Esophagus muscularis mucosa (tissue), 4 donors: ENCODE data around the gene LASP1. TPM values are rescaled to one million over a fixed set of nuclear protein-coding genes. Genes with fewer than 3 reads are reported as not detected.

Experiments
- DNase-seq: peaks from one replicate; pipeline ENCODE4 v3.0.0-alpha.2; 2017; ENCODE audit errors: extremely low spot score
- H3K27ac ChIP-seq, 4 donors: fragments of 200-600 bp; sonication (generic); replicated peaks in 1 of 4; 1 replicate in 3 of 4; 2 replicates in 1 of 4; pipeline ENCODE4 v1.5.1; 2016 to 2019; ENCODE audit warnings: mild to moderate bottlenecking in 1 of 4
- H3K27me3 ChIP-seq, 4 donors: fragments of 200-600 bp; sonication (generic); one replicate each; pipeline versions ENCODE4 v1.5.1 to v1.6.0; 2016 to 2019
- H3K36me3 ChIP-seq, 4 donors: fragments of 200-600 bp; sonication (generic); one replicate each; pipeline ENCODE4 v1.5.1; 2016 to 2019
- H3K4me1 ChIP-seq, 4 donors: fragments of 200-600 bp; sonication (generic); one replicate each; pipeline ENCODE4 v1.5.1; 2016 to 2019
- H3K4me3 ChIP-seq, 4 donors: fragments of 200-600 bp; sonication (generic); 1 replicate in 2 of 4; 2 replicates in 2 of 4; pipeline ENCODE4 v1.5.1; 2016 to 2019; ENCODE audit warnings: mild to moderate bottlenecking in 4 of 4, moderate library complexity in 1 of 4
- H3K9me3 ChIP-seq, 4 donors: fragments of 200-600 bp; sonication (generic); 1 replicate in 3 of 4; 2 replicates in 1 of 4; pipeline ENCODE4 v1.5.1; 2016 to 2019
- CTCF ChIP-seq, 3 experiments: fragments of 200-600 bp in 2 of 3; fragments of 450-650 bp in 1 of 3; sonication (generic) in 2 of 3; IDR thresholded peaks; one replicate each; pipeline ENCODE4 v1.5.1; 2017 to 2019; ENCODE audit warnings: antibody characterized with exemption in 3 of 3, mild to moderate bottlenecking in 2 of 3, moderate library complexity in 1 of 3
- EP300 ChIP-seq: sonication (generic); formaldehyde crosslinking; IDR thresholded peaks from one replicate; pipeline ENCODE4 v1.6.1; 2017; ENCODE audit warnings: antibody characterized with exemption
- POLR2A ChIP-seq: fragments of 450-650 bp; IDR thresholded peaks from one replicate; pipeline ENCODE4 v1.6.1; 2017; ENCODE audit warnings: antibody characterized with exemption, moderate library complexity, mild to moderate bottlenecking, low read depth
- POLR2AphosphoS5 ChIP-seq, 2 donors: sonication (generic); formaldehyde crosslinking; IDR thresholded peaks; one replicate each; pipeline ENCODE4 v1.6.1; 2017; ENCODE audit warnings: antibody characterized with exemption in 2 of 2
- WGBS: methylation state at CpG from one replicate; pipeline ENCODE4 v1.1.5; 2018; 5-methylcytosine and 5-hydroxymethylcytosine counted together
- intact Hi-C: fragments of 100-400 bp; cut with DNase I; formaldehyde crosslinking; loops from one replicate; pipeline ENCODE4 v1.15.1; 2023
- total RNA-seq, 4 donors: library from RNA; depleted of rRNA; stranded (reverse); fragments of >200 nt; gene quantifications; one replicate each; pipeline versions ENCODE4 v1.1.0 to v1.2.1, GENCODE V29; 2016

The LASP1 gene
- total RNA-seq, 4 donors from 2014 or later, result 46.9 to 102 (median 74.7) TPM

GRCh38 chr17:38848557-38848891 is 21.3 kb upstream of the LASP1 start:
- Histone ChIP-seq H3K4me1 (peaks cover 16 to 35% (median 27%) of the 10 kb centered on the region in 4 donors), H3K27ac (no peak overlapping the region), H3K9me3 (no peaks in the 10 kb centered on the region), H3K4me3 (no peak overlapping the region), H3K36me3 (peaks cover 38 to 69% (median 61%) of the 10 kb centered on the region in 4 donors), H3K27me3 (no peaks in the 10 kb centered on the region)
- no peak for TF ChIP-seq EP300
- no peak for TF ChIP-seq POLR2A
- no peak for TF ChIP-seq POLR2AphosphoS5 (IDR thresholded peaks at IDR 0.05)
- TF ChIP-seq CTCF (IDR thresholded peaks at IDR 0.05), result no peak
- DNase-seq, result no peak
- intact Hi-C loops, result no loop called here
- 100% methylated on average over 1 of the region's 1 CpG for WGBS

- H3K36me3 ChIP-seq, result peaks cover 38 to 69% (median 61%) of the 10 kb centered on the region in 4 donors
- H3K4me1 ChIP-seq, result peaks cover 16 to 36% (median 29%) of the 10 kb centered on the region in 4 donors
- H3K9me3 ChIP-seq, result no peaks in the 10 kb centered on the region
- H3K27me3 ChIP-seq, result no peaks in the 10 kb centered on the region
- no peak overlapping the region for H3K4me3 ChIP-seq
- DNase-seq, result no peak
- intact Hi-C loops, result no loop called here
- 77% methylated on average over 16 of the region's 16 CpGs for WGBS
- no peak overlapping the region for H3K27ac ChIP-seq
- TF ChIP-seq POLR2A (no peak), CTCF (IDR thresholded peaks at IDR 0.05) (no peak), EP300 (no peak), POLR2AphosphoS5 (IDR thresholded peaks at IDR 0.05) (no peak)
Observed at GRCh38 chr17:38848939-38849605, 20.8 kb upstream of the LASP1 start.

- DNase-seq, result no peak
- H3K4me1 ChIP-seq, result peaks cover 16 to 34% (median 32%) of the 10 kb centered on the region in 4 donors
- no peak overlapping the region for H3K4me3 ChIP-seq
- intact Hi-C loops, result no loop called here
- H3K27ac ChIP-seq, result no peak overlapping the region
- H3K27me3 ChIP-seq, result no peaks in the 10 kb centered on the region
- H3K9me3 ChIP-seq, result no peaks in the 10 kb centered on the region
- TF ChIP-seq CTCF (IDR thresholded peaks at IDR 0.05) (no peak), POLR2A (no peak), EP300 (no peak), POLR2AphosphoS5 (IDR thresholded peaks at IDR 0.05) (no peak)
- peaks cover 38 to 69% (median 61%) of the 10 kb centered on the region in 4 donors for H3K36me3 ChIP-seq
- 77% methylated on average over 7 of the region's 7 CpGs for WGBS
Observed at GRCh38 chr17:38850374-38850773, 19.5 kb upstream of the LASP1 start.

GRCh38 chr17:38851434-38851833 is 18.4 kb upstream of the LASP1 start:
- H3K27ac ChIP-seq, result peak overlapping the region in 2 of 4 donors; percentile 90 to 95
- peaks cover 38 to 64% (median 59%) of the 10 kb centered on the region in 4 donors for H3K36me3 ChIP-seq
- no peaks in the 10 kb centered on the region for H3K27me3 ChIP-seq
- H3K4me3 ChIP-seq, result peak overlapping the region; percentile 56 to 65 (median 60)
- intact Hi-C loops, result no loop called here
- 52% methylated on average over 2 of the region's 2 CpGs for WGBS
- TF ChIP-seq POLR2A (no peak), CTCF (IDR thresholded peaks at IDR 0.05) (no peak), POLR2AphosphoS5 (IDR thresholded peaks at IDR 0.05) (no peak), EP300 (no peak)
- DNase-seq, result no peak
- no peaks in the 10 kb centered on the region for H3K9me3 ChIP-seq
- peaks cover 16 to 34% (median 32%) of the 10 kb centered on the region in 4 donors for H3K4me1 ChIP-seq
